ENCODE measurements around the gene HMGCR.
"Not testable (repeated sequence)": the region's sequence is repeated elsewhere in the genome, so short reads cannot be mapped to it uniquely, and the experiment has no call there.

HMGCR gene

GRCh38 chr5:75325242-75325641 lies 11.8 kb upstream of the HMGCR start:
- Histone ChIP-seq H3K4me3 (replicated peaks; ENCODE audit: insufficient read depth, low read length) (no peak overlapping the region), H3K27ac (replicated peaks) (no peak overlapping the region), H3K27me3 (ENCODE audit: insufficient read depth, poor library complexity, severe bottlenecking) (no peaks in the 10 kb centered on the region)
- TF ChIP-seq POLR2AphosphoS5 (IDR thresholded peaks at IDR 0.05; ENCODE audit: low read depth) (no peak), SPI1 (IDR thresholded peaks at IDR 0.05; ENCODE audit: borderline replicate concordance, low read depth) (no peak), CTCF (IDR thresholded peaks at IDR 0.05; ENCODE audit: insufficient read depth, low read length) (no peak)
- no peak for DNase-seq (ENCODE audit: low read depth in 1 of 2, low spot score in 1 of 2)

- no peak for DNase-seq (ENCODE audit: low read depth in 1 of 2, low spot score in 1 of 2)
- no peak for TF ChIP-seq SPI1 (IDR thresholded peaks at IDR 0.05; ENCODE audit: borderline replicate concordance, low read depth)
- no peak for TF ChIP-seq GABPA (IDR thresholded peaks at IDR 0.05; ENCODE audit: low read depth)
- no peak for TF ChIP-seq REST (IDR thresholded peaks at IDR 0.05; ENCODE audit: insufficient replicate concordance, low read depth)
- no peak for TF ChIP-seq CTCF (IDR thresholded peaks at IDR 0.05; ENCODE audit: insufficient read depth, low read length)
- no peak overlapping the region for H3K4me3 ChIP-seq (replicated peaks; ENCODE audit: insufficient read depth, low read length)
Measured at GRCh38 chr5:75330404-75330803, 6.6 kb upstream of the HMGCR start.

GRCh38 chr5:75331095-75332090 lies 5.6 kb upstream of the HMGCR start:
- TF ChIP-seq GABPA (IDR thresholded peaks at IDR 0.05; ENCODE audit: low read depth) (no peak), REST (IDR thresholded peaks at IDR 0.05; ENCODE audit: insufficient replicate concordance, low read depth) (no peak), CTCF (IDR thresholded peaks at IDR 0.05; ENCODE audit: insufficient read depth, low read length) (no peak), SPI1 (IDR thresholded peaks at IDR 0.05; ENCODE audit: borderline replicate concordance, low read depth) (no peak)
- DNase-seq (ENCODE audit: low read depth in 1 of 2, low spot score in 1 of 2) = no peak
- H3K27ac ChIP-seq (replicated peaks) = no peak overlapping the region
- H3K4me3 ChIP-seq (replicated peaks; ENCODE audit: insufficient read depth, low read length) = no peak overlapping the region
- H3K27me3 ChIP-seq (ENCODE audit: insufficient read depth, poor library complexity, severe bottlenecking) = no peaks in the 10 kb centered on the region

More at GRCh38 chr5:75330404-75330803, 6.6 kb upstream of the HMGCR start:
- Histone ChIP-seq H3K27ac (replicated peaks) (no peak overlapping the region), H3K27me3 (ENCODE audit: insufficient read depth, poor library complexity, severe bottlenecking) (no peaks in the 10 kb centered on the region)

- H3K27me3 ChIP-seq (ENCODE audit: insufficient read depth, poor library complexity, severe bottlenecking); H3K27ac ChIP-seq (replicated peaks); DNase-seq (ENCODE audit: low read depth in 1 of 2, low spot score in 1 of 2); H3K4me3 ChIP-seq (replicated peaks; ENCODE audit: insufficient read depth, low read length): not testable (repeated sequence)
Measured at GRCh38 chr5:75333759-75334158, 3.3 kb upstream of the HMGCR start.

- H3K4me3 ChIP-seq (replicated peaks; ENCODE audit: insufficient read depth, low read length); H3K27ac ChIP-seq (replicated peaks); DNase-seq (ENCODE audit: low read depth in 1 of 2, low spot score in 1 of 2); H3K27me3 ChIP-seq (ENCODE audit: insufficient read depth, poor library complexity, severe bottlenecking): not testable (repeated sequence)
Measured at GRCh38 chr5:75334413-75334812, 2.6 kb upstream of the HMGCR start.
